HTR-8/SVneo (cell line): ENCODE data around the gene CIBAR2.
"Not testable (repeated sequence)": the region's sequence is repeated elsewhere in the genome, so short reads cannot be mapped to it uniquely, and the experiment has no call there.

Experiments
- DNase-seq: peaks from one replicate; pipeline ENCODE4 v3.0.0; 2011; ENCODE audit warnings: low spot score, mixed read lengths; ENCODE audit not compliant: insufficient read length
- FAIRE-seq: peaks from 2 replicates; lab custom pipeline; 2011; peaks lifted over from hg19 to GRCh38; lab: Jason Lieb, UNC

Gene CIBAR2

GRCh38 chr16:85132456-85133289 lies 20.4 kb upstream of the CIBAR2 start:
- DNase-seq (no peak), FAIRE-seq (no peak)

GRCh38 chr16:85130705-85131028 lies 18.4 kb upstream of the CIBAR2 start:
- no peak for DNase-seq

GRCh38 chr16:85129876-85130704 lies 17.8 kb upstream of the CIBAR2 start:
- DNase-seq = no peak
- no peak for FAIRE-seq

More at GRCh38 chr16:85130705-85131028, 18.4 kb upstream of the CIBAR2 start:
- FAIRE-seq = no peak

- no peak for DNase-seq
- no peak for FAIRE-seq
Measured at GRCh38 chr16:85128079-85128837, 16.0 kb upstream of the CIBAR2 start.

- no peak for FAIRE-seq
- no peak for DNase-seq
Measured at GRCh38 chr16:85127379-85127723, 15.1 kb upstream of the CIBAR2 start.

GRCh38 chr16:85126705-85127378 lies 14.6 kb upstream of the CIBAR2 start:
- FAIRE-seq (no peak), DNase-seq (peak; percentile 87)

- no peak for DNase-seq
- no peak for FAIRE-seq
Measured at GRCh38 chr16:85126394-85126704, 14.1 kb upstream of the CIBAR2 start.

- FAIRE-seq (no peak), DNase-seq (no peak)
Measured at GRCh38 chr16:85125570-85126393, 13.5 kb upstream of the CIBAR2 start.

GRCh38 chr16:85124636-85125346 lies 12.5 kb upstream of the CIBAR2 start:
- no peak for DNase-seq
- FAIRE-seq = peak; percentile 23

GRCh38 chr16:85123891-85124635 lies 11.8 kb upstream of the CIBAR2 start:
- FAIRE-seq = no peak
- DNase-seq = no peak

- not testable (repeated sequence) for FAIRE-seq, DNase-seq
Measured at GRCh38 chr16:85123441-85123840, 11.2 kb upstream of the CIBAR2 start.

- DNase-seq = no peak
- no peak for FAIRE-seq
Measured at GRCh38 chr16:85120006-85120340, 7.7 kb upstream of the CIBAR2 start.

GRCh38 chr16:85117418-85117817 lies 5.1 kb upstream of the CIBAR2 start:
- FAIRE-seq (no peak), DNase-seq (no peak)

GRCh38 chr16:85114909-85115567 lies 2.8 kb upstream of the CIBAR2 start:
- DNase-seq (peak; percentile 95), FAIRE-seq (peak; percentile 95)

GRCh38 chr16:85113913-85114312 lies 1.6 kb upstream of the CIBAR2 start:
- DNase-seq (no peak), FAIRE-seq (no peak)

GRCh38 chr16:85113168-85113733 lies 979 bp upstream of the CIBAR2 start:
- FAIRE-seq = no peak
- no peak for DNase-seq

GRCh38 chr16:85111184-85111583 lies 1.1 kb downstream of the CIBAR2 start:
- FAIRE-seq (no peak), DNase-seq (no peak)

GRCh38 chr16:85110105-85110504 lies 2.2 kb downstream of the CIBAR2 start:
- FAIRE-seq (no peak), DNase-seq (no peak)
